HG03520 (cell line): ENCODE measurements around the gene GYG1.
A peak's percentile ranks its signal among the peaks of the same experiment; 100 is the strongest.

Experiments used
- ATAC-seq: cut with Tn5 transposase; IDR thresholded peaks from one replicate; pipeline ENCODE4 v1.9.1; 2021; ENCODE audit warnings: mild to moderate bottlenecking, moderate library complexity; ENCODE audit not compliant: unreplicated experiment

GYG1 gene

DNA sequence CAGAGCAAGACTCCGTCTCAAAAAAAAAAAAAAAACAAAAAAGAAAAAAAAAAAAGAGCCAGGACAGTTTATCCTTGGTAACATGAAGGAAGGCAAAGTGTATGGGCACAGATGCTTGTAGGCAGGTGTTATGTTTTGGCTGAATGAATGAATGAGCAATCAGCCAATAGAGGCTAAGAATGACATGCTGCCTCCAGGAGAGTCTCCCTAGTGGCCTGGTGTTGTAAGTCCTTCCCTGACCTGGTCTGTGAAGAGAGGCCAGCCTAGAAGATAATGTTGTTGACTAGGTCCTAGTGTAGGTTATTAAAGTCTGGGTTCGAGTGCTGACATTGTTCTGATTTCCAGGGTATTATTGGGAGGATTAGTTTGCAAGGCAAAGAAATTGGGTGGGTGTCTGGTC, 24.9 kb downstream of the GYG1 start:
- no peak for ATAC-seq

DNA sequence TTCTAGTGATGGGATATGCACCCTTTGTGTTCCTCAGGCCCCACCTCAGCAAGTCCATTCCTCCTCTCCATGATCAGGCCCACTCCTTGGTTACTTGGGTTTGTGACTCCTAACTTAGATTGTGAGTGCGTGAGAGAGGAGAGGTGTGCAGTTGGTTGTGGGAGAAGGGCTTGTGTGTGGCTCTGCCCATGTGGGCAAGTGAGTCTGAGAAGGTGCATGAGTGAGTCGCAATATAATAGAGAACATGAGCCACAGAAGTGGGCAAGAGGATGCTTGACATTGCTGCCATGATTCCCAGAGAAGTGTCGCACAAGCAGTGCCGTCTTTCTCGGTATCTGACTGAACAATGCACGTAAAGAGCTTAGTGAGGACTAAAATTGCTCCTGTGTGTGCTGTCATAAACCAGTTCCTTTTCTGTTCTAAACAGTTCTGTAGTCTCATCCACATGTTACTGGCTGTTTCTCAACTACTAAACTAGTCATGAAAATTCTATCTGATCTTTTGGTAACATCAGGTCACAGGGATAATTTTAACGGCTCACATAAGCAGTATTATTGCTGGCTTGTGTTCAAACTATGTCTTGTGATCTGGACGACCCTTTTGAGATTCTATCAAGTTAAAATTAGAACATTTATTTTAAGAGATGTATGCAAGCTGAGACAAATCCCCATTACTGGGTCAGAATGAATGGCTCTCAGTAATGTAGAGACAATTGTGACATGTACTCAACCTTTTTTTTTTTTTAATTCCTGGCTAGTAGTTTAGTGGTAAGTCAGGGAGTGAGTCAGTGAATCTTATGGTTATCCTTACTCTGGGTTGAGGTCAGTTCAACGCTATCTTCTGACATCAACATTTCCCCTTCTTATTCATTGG, 25.6 kb downstream of the GYG1 start:
- no peak for ATAC-seq

DNA sequence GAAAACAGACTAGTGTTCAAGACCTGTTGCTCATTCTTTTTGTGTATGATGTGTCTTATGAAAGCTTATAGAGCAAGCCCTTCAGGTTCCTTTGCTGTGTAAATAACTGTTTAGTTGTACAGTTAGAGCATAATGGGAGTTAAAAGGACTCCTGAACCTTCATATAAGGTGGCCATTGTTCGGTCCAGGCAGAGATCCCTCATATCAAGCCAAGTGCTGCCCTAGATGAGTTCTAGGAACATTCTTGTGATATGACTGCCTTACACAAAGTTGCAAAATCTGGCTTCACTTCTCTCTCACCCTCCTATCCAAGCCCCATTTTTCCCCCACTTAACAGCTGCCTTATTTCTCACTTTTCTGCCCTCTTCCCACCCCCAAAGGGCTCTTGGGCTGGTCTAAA, 26.9 kb downstream of the GYG1 start:
- ATAC-seq = no peak

DNA sequence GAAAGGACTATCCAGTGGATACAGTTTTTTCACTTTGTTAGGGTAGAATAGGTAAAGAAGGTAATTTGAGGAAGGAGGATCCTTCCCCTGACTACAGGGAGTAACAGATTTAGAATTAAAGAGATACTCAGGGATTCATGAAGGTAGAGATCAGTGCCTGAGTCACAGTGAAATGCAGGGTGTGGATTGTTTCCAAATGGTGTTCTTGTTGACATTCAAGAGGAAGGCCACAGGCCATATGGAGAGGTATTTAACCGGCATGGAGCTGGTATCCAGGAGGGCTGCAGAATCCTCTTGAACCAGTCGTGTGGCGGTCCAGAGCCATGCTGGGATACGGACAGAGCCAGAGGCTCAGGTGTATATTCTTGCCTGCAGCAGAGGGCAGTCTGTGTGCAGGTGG, 28.2 kb downstream of the GYG1 start:
- no peak for ATAC-seq

DNA sequence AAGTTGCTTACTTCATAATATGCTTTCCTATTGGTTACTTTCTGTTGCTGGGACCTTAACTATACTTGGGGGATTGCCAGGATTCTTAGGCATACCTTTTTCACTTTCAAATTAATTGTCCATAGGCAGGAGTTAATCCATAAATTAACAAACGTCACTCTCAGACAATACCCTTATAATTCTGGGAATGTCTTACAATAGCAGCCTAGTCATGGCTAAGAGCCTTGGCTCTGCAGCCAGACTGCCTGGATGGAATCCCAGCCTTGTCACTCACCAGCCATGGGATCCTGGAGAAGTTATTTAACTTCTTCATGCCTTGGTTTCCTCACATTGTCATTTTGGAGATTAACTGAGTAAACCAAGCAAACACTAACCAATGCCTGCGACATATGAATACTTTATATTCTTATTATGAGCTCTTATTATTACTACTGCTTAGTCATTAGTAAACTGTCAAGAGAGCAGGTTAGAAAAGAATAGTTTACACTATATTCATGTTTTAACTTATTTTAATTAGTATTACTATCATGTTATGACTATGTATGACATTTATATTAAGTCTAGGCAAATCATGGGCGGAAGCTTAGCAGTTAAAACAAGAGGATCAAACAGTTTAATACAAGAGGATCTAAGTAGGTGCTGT, 29.0 kb downstream of the GYG1 start:
- no peak for ATAC-seq

DNA sequence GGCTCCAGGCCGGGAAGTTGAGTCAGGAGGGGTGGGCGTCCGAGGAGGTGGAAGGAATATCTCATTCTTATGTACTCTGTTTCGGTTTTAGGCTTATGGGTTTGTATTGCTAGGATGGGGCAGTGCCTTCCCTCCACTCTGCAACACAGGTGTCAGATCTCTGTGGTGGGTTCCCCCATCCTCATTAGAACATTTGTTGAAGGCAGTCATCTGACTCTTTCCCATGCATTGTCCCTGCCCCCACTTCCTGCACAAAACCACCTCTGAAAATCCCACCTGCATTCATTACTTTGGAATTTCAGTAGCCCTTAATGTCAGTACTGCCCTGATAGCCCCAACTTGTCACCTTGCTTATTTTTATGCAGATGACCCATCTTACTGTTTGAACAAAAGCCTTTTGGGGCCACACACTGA, 29.5 kb downstream of the GYG1 start:
- no peak for ATAC-seq

DNA sequence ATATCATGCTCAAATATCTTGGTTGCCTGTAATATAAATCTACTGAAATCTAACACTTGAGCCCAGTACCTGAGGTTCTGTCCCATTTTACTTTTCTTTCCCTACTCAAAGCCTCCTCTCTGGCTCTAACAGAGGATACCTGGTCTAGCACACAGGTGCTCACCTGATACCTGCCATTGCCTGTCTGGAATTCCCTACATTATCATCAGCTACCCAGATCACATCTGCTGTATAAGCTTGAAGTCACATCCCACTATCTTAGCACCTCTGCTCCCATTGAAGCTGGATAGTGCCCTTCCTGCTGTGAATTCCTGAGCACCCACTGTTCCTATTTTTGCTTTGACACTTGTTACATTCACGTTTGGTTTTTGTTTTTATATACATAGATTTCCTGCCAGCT, 30.5 kb downstream of the GYG1 start:
- ATAC-seq = no peak

DNA sequence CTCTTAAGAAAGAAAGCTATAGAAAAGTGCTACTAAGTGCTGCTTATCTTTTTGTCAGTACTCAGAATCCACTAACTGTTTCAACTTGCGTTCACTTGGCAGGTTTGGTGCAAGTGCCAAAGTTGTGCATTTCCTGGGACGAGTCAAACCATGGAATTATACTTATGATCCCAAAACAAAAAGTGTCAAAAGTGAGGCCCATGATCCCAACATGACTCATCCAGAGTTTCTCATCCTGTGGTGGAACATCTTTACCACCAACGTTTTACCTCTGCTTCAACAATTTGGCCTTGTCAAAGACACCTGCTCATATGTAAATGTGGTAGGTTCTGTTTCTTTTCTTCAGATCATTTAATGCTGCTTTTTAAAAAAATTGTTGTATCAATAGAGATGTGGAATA, 32.6 kb downstream of the GYG1 start:
- no peak for ATAC-seq

DNA sequence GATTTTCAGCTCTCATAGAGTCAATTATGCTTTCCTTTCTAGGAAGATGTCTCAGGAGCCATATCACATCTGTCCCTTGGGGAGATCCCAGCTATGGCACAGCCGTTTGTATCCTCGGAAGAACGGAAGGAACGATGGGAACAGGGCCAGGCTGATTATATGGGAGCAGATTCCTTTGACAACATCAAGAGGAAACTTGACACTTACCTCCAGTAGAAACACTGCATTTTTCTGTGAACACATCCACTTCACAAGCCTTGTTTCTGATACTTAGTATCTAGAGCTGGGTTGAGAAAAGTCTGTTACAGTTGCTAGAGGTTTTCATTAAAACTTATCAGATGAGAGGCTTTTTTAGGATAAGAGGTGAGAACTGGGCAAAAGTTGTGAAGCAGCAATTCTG, 35.4 kb downstream of the GYG1 start:
- no peak for ATAC-seq

DNA sequence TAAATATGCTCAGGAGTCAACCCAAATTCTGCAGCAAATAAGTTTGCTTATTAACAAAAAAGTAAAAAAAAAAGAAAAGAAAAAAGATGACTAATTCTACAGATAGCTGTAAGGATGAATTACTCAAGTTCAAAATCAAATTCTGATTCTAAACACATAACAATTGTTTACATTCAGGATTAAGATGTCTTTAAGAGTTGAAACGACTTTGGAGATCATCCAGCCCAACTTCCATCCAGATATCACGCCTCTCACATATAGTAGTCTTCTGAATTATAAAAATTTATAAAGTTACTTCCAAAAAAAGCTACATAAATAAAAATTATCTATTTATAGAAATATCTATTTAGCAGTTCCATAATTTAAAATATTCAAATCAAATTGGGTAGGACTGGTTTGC, 39.8 kb downstream of the GYG1 start:
- no peak for ATAC-seq

DNA sequence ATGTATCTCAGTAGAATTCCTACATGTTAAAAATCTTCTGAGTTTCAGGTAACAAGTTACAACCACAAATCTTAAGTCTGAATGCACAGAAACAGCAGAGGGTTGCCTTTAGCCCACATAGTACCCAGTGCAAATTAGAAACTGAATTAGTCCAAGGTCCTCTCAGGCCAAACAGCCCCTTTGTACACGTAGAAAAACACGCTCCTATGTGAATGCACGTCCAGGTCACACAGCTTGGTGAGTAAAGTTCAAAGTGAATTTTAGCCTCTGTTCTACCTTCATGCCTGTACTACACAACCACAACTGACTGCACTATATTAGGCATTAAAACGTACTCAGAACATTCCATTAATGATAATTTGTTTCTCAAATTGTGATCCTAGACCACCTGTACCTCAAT, 46.3 kb downstream of the GYG1 start:
- no peak for ATAC-seq

DNA sequence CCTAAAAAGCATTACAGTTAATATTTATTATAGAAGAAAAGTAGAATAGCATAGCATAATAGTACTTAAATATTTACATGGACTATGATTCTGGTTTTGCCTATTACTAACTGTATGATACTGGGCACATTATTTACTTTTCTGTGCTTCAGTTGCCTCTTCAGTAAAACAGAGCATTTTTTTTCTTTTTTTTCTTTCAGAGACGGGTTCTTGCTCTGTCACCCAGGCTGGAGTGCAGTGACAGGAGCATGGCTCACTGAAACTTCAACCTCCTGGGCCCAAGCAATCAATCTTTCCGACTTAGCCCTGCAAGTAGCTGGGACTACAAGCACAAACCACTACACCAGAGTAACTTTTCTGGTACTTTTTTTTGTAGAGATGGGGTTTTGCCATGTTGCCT, 47.0 kb downstream of the GYG1 start:
- ATAC-seq = no peak

DNA sequence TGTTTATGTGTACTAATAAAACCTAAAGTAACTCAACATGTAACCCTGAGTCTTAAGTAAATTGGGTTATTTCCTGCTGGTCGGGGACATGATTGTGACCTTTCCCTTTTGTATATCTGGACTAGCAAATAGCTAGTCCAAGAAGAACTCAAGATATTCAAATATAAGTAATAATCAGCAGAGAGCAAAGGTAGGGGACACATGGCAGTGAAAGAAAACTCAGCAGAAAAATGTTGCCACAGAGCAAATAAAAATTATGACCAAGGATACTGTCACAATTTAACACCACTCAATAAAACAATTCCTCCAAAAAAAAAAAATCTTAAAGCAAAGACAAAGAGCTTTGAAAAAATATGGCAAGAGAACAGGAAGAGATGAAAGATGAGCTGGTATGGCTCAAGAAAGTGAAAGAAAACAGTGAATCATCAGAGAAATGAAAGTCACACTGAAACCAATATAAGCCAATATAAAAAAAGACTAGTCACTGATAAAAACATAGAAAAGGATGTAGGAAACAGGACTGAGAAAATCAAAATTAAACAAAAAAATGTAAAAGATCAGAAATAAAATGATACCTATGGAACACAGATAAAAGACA, 51.5 kb downstream of the GYG1 start:
- ATAC-seq = peak; percentile 86

DNA sequence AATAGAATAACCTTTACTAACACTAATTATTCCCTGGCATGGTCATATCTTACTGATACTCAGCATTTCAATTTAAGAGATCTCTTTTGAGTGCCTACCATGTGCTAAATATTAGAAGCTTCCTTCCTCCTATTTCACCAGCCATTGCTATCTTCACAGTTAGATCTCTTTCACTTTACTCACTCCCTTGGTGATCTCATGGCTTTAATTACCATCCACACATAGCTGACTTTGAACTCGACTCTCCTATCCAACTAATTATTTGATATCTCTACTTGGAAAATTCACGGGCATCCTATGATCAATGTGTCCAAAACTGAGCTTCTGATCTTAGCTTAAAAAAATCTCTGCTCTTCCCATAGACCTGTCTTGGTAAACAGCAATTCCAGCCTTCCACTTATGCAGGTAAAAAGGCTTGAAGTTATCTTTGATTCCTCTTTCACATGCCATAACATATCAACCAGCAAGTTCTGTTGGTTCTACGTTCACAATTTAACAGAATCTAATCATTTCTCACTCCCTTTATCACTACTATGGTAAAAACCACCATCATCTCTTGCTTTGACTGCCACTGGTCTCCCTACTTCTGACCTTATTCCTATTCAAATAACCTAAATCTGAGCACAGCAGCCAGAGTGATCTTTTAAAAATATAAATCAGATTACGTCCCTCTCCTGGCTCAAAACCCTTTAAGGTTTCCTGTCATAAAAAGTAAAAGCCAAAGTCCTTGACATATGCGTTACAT, 53.2 kb downstream of the GYG1 start:
- no peak for ATAC-seq

DNA sequence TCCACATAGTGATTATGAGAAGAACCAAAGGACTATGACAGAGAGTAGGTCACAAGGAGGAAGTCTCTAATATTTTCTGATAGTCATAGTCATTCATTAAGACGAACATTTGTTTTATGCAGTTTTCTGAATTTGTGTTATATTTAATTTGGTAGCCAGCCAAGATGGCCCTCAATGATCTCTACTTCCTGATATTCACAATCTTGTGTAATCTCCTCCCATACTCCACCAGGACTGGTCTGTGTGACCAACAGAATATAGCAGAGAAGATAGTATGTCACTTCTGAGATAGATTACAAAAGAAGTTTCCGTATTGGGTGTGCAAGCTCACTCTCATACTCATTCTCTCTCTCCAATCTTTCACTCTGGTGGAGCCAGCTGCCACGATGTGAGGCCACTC, 64.2 kb downstream of the GYG1 start:
- no peak for ATAC-seq

DNA sequence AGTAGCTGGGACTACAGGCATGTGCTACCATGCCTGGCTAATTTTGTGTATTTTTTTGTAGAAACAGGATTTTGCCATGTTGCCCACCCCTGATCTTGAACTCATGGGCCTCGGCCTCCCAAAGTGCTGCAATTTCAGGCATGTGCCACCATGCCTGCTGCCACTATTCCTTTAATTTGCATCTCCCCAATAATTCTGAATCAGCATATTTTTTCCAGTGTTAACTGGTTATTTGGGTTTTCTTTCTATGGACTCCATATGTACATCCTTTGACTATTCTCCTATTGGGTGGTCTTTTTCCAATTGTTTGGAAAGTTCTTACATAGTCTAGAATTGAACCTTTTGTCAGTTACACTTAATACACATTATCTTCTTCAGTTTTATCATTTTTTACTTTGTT, 66.9 kb downstream of the GYG1 start:
- no peak for ATAC-seq

DNA sequence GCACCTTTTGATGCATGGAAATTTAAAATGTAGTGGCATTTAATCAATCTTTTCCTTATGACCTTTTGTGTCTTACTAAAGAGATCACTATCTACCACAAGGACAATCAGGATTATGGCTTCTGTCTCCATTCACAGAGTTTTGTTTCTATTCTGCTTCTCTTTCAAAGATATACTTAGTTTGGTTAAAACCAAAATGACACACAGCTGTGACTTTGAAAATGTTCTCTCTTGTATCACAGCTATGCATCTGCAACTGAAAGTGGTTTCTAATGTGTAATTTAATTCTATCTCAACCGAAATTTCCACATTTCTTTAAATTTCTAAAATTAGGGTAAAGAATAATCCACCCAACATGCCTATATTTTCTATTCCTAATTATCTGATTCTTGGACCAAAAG, 67.3 kb downstream of the GYG1 start:
- no peak for ATAC-seq

DNA sequence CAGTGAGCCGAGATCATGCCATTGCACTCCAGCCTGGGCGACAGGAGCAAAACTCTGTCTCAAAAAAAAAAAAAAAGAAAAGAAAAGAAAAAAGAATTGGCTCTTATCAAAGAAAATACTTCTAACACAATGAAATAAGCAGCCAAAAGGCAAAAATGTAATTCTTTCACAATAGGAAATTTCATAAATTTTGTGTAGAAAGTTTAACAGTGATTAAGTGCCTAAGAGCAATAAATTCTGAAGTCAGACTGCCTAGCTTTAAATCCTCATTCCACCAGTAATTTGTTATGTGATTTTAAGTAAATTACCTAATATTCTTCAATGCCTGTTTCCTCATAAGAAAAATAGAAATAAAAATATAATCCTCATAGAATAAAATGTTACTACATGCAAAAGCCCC, 70.4 kb downstream of the GYG1 start:
- ATAC-seq = no peak

DNA sequence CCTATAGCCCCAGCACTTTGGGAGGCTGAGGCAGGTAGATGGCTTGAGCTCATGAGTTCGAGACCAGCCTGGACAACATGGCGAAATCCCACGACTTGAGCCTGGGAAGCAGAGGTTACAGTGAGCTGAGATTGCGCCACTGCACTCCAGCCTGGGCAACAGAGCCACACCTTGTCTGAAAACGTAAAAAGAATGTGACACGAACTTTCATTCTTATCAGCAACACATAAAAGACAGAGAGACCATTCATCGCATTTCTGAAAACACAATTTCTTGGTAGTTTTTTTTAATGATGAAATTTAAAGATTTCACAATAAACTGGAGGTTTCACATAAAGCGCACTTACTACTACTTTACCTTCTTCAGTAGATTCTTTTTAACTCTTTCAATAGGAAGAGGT, 76.5 kb downstream of the GYG1 start:
- no peak for ATAC-seq
